NCI-H526 (cell line): ENCODE measurements around the gene NT5DC1.

Experiments used
- DNase-seq, 2 experiments: peaks; one replicate each; lab custom pipeline; 2025; lab: John Stamatoyannopoulos, UW

Gene NT5DC1

GRCh38 chr6:116244284-116244683 is 143.6 kb downstream of the NT5DC1 start:
- peak; percentile 13 to 46 for DNase-seq

GRCh38 chr6:116246089-116246488 is 145.4 kb downstream of the NT5DC1 start:
- no peak for DNase-seq

GRCh38 chr6:116247285-116247684 is 146.6 kb downstream of the NT5DC1 start:
- no peak for DNase-seq

- no peak for DNase-seq
These were observed 147.9 kb downstream of the NT5DC1 start for GRCh38 chr6:116248577-116248976.

GRCh38 chr6:116251568-116252384 is 151.1 kb downstream of the NT5DC1 start:
- DNase-seq, result peak in 1 of 2 experiments; percentile 4

- no peak for DNase-seq
These were observed 152.5 kb downstream of the NT5DC1 start for GRCh38 chr6:116253188-116253504.

- DNase-seq, result peak; percentile 95 to 97
These were observed 153.0 kb downstream of the NT5DC1 start, which contains the start of gene TSPYL4 for GRCh38 chr6:116253505-116254296. TSPYL4 (minus strand) TSS chr6:116254075; CDS start chr6:116254008, 67 bp downstream.

GRCh38 chr6:116254297-116255056 is 153.8 kb downstream of the NT5DC1 start:
- no peak for DNase-seq

GRCh38 chr6:116255246-116255800 is 154.7 kb downstream of the NT5DC1 start:
- peak in 1 of 2 experiments; percentile 27 for DNase-seq

- no peak for DNase-seq
These were observed 156.0 kb downstream of the NT5DC1 start for GRCh38 chr6:116256694-116257093.

- DNase-seq, result no peak
These were observed 157.9 kb downstream of the NT5DC1 start for GRCh38 chr6:116258520-116258919.

- no peak for DNase-seq
These were observed 162.7 kb downstream of the NT5DC1 start for GRCh38 chr6:116263353-116263752.

- no peak for DNase-seq
These were observed 164.6 kb downstream of the NT5DC1 start for GRCh38 chr6:116265041-116265829.

GRCh38 chr6:116266803-116267202 is 166.2 kb downstream of the NT5DC1 start:
- DNase-seq, result no peak

- DNase-seq, result no peak
These were observed 167.4 kb downstream of the NT5DC1 start for GRCh38 chr6:116267836-116268588.

- DNase-seq, result peak; percentile 56 to 83
These were observed 168.1 kb downstream of the NT5DC1 start for GRCh38 chr6:116268589-116269293.

GRCh38 chr6:116271149-116271708 is 170.6 kb downstream of the NT5DC1 start:
- no peak for DNase-seq

- DNase-seq, result peak in 1 of 2 experiments; percentile 7
These were observed 176.5 kb downstream of the NT5DC1 start for GRCh38 chr6:116277124-116277523.

GRCh38 chr6:116278481-116278829 is 177.8 kb downstream of the NT5DC1 start:
- DNase-seq, result peak in 1 of 2 experiments; percentile 24

GRCh38 chr6:116278854-116279231 is 178.2 kb downstream of the NT5DC1 start:
- DNase-seq, result peak in 1 of 2 experiments; percentile 57
